ENCODE measurements around the gene ZSWIM1. TPM values are rescaled to one million over a fixed set of nuclear protein-coding genes. Genes with fewer than 3 reads are reported as not detected.
"Not testable (repeated sequence)": the region's sequence is repeated elsewhere in the genome, so short reads cannot be mapped to it uniquely, and the experiment has no call there.

The ZSWIM1 gene
- total RNA-seq, 1 experiment from 2014 or later, result 13.7 TPM

GRCh38 chr20:45850926-45851325 is 30.1 kb upstream of the ZSWIM1 start:
- DNase-seq (ENCODE audit: low read depth, low spot score), result no peak
- in situ Hi-C loops (cut with HindIII; ENCODE audit: low pct_unique_long_range_greater_than_20kb, low sequenced_read_pairs), result no loop called here

GRCh38 chr20:45851501-45851900 is 29.5 kb upstream of the ZSWIM1 start:
- DNase-seq (ENCODE audit: low read depth, low spot score), result no peak
- in situ Hi-C loops (cut with HindIII; ENCODE audit: low pct_unique_long_range_greater_than_20kb, low sequenced_read_pairs), result no loop called here

- no peak for DNase-seq (ENCODE audit: low read depth, low spot score)
- in situ Hi-C loops (cut with HindIII; ENCODE audit: low pct_unique_long_range_greater_than_20kb, low sequenced_read_pairs), result no loop called here
Measured at GRCh38 chr20:45852326-45852725, 28.7 kb upstream of the ZSWIM1 start.

GRCh38 chr20:45853484-45853883 is 27.5 kb upstream of the ZSWIM1 start:
- DNase-seq (ENCODE audit: low read depth, low spot score), result no peak
- in situ Hi-C loops (cut with HindIII; ENCODE audit: low pct_unique_long_range_greater_than_20kb, low sequenced_read_pairs), result no loop called here

- in situ Hi-C loops (cut with HindIII; ENCODE audit: low pct_unique_long_range_greater_than_20kb, low sequenced_read_pairs), result no loop called here
- DNase-seq (ENCODE audit: low read depth, low spot score), result peak; percentile 100
Measured at GRCh38 chr20:45857114-45857881, 23.7 kb upstream of the ZSWIM1 start, which contains the start of the genes ACOT8 and ZSWIM3. ACOT8 (minus strand) TSS chr20:45857392; CDS start chr20:45857315, 77 bp downstream. ZSWIM3 (plus strand) TSS chr20:45857614; CDS start chr20:45857826, 212 bp downstream.

- in situ Hi-C loops (cut with HindIII; ENCODE audit: low pct_unique_long_range_greater_than_20kb, low sequenced_read_pairs), result no loop called here
- peak; percentile 37 for DNase-seq (ENCODE audit: low read depth, low spot score)
Measured at GRCh38 chr20:45857882-45858216, 23.2 kb upstream of the ZSWIM1 start.

GRCh38 chr20:45859916-45860315 is 21.1 kb upstream of the ZSWIM1 start:
- no peak for DNase-seq (ENCODE audit: low read depth, low spot score)
- in situ Hi-C loops (cut with HindIII; ENCODE audit: low pct_unique_long_range_greater_than_20kb, low sequenced_read_pairs), result no loop called here

GRCh38 chr20:45860560-45861220 is 20.3 kb upstream of the ZSWIM1 start:
- DNase-seq (ENCODE audit: low read depth, low spot score), result no peak

GRCh38 chr20:45861221-45862075 is 19.6 kb upstream of the ZSWIM1 start:
- no peak for DNase-seq (ENCODE audit: low read depth, low spot score)
- in situ Hi-C loops (cut with HindIII; ENCODE audit: low pct_unique_long_range_greater_than_20kb, low sequenced_read_pairs), result no loop called here

More at GRCh38 chr20:45860560-45861220, 20.3 kb upstream of the ZSWIM1 start:
- in situ Hi-C loops (cut with HindIII; ENCODE audit: low pct_unique_long_range_greater_than_20kb, low sequenced_read_pairs), result no loop called here

GRCh38 chr20:45863543-45864470 is 17.2 kb upstream of the ZSWIM1 start:
- in situ Hi-C loops (cut with HindIII; ENCODE audit: low pct_unique_long_range_greater_than_20kb, low sequenced_read_pairs), result no loop called here
- DNase-seq (ENCODE audit: low read depth, low spot score), result no peak

GRCh38 chr20:45866454-45866853 is 14.6 kb upstream of the ZSWIM1 start:
- in situ Hi-C loops (cut with HindIII; ENCODE audit: low pct_unique_long_range_greater_than_20kb, low sequenced_read_pairs), result no loop called here
- no peak for DNase-seq (ENCODE audit: low read depth, low spot score)

GRCh38 chr20:45867136-45867818 is 13.8 kb upstream of the ZSWIM1 start:
- DNase-seq (ENCODE audit: low read depth, low spot score), result no peak
- in situ Hi-C loops (cut with HindIII; ENCODE audit: low pct_unique_long_range_greater_than_20kb, low sequenced_read_pairs), result no loop called here

GRCh38 chr20:45867819-45868176 is 13.2 kb upstream of the ZSWIM1 start:
- in situ Hi-C loops (cut with HindIII; ENCODE audit: low pct_unique_long_range_greater_than_20kb, low sequenced_read_pairs), result no loop called here
- DNase-seq (ENCODE audit: low read depth, low spot score), result no peak

- no peak for DNase-seq (ENCODE audit: low read depth, low spot score)
- in situ Hi-C loops (cut with HindIII; ENCODE audit: low pct_unique_long_range_greater_than_20kb, low sequenced_read_pairs), result no loop called here
Measured at GRCh38 chr20:45872626-45873025, 8.4 kb upstream of the ZSWIM1 start.

GRCh38 chr20:45873409-45874103 is 7.5 kb upstream of the ZSWIM1 start:
- in situ Hi-C loops (cut with HindIII; ENCODE audit: low pct_unique_long_range_greater_than_20kb, low sequenced_read_pairs), result no loop called here
- no peak for DNase-seq (ENCODE audit: low read depth, low spot score)

GRCh38 chr20:45874104-45874481 is 6.9 kb upstream of the ZSWIM1 start:
- DNase-seq (ENCODE audit: low read depth, low spot score); in situ Hi-C loops (cut with HindIII; ENCODE audit: low pct_unique_long_range_greater_than_20kb, low sequenced_read_pairs): not testable (repeated sequence)

All from SK-MEL-5 (cell line).